GM18909 (cell line): ENCODE data around the gene SYTL3.

Experiments used
- ATAC-seq: cut with Tn5 transposase; IDR thresholded peaks from one replicate; pipeline ENCODE4 v1.9.1; 2021; ENCODE audit warnings: mild to moderate bottlenecking; ENCODE audit not compliant: unreplicated experiment, poor library complexity

Gene SYTL3

DNA sequence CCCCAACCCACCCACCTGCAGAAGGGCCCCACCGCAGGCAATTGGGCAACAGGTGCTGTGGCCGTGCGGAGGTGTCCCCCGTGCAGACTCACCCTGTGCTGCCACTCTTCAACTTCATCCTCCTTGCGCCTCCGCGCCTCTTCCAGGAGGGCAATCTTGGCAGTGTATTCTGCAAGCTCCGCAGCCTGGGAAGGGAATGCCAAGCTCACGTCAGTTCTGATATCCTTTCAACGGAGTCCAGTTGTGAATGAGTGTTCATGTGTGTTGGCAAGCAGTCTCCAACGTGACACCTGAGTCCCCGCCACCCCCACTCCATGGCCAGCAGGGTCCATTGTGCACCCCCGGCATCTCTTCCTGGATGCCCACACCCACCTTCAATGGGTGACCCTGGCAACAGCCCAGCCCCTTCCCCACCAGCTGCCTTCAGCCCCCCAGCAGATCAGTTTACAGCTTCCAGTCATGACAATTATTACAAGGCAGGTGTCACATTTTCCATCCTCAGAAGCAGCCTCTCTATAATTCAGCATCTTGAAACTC is 119.4 kb downstream of the SYTL3 start:
- ATAC-seq = no peak

GRCh38 chr6:158769771-158770432 is 120.0 kb downstream of the SYTL3 start:
- no peak for ATAC-seq

DNA sequence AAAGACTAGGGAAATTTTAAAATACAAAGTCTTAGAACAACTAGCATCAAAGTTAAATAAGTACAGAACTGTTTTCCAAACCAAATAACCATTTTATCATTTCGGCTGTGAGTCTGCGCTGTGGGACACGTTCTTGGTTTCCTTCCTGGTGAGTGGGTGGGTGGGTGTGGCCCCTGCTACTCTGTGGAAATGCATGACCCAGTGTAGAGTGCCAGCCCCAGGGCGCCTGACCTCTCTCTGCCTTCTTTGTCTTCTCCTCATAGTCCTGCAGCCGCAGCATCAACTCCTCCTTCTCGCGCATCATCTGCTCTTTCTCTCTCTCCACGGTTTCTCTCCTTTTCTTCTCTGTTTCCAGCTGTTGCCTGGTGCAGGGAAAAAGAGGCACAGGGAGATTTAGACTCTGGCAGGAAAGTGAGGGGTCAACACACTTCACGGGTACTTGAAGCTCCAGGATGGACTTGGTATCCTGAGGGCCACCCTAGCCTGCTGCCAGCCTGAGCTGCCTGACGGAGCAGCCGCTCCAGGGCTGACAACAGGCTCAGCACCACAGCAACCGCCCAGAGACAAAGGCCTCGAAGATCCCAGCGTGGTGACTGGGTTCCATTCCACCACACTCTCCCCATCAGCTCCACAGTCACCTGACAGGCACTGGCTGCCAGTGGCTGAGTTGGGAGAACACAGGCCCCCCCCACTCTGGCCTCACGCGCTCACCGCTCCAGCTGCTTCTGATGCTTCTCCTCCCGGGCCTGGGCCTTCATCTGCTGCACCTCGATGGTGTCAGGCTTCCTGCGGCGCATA is 120.9 kb downstream of the SYTL3 start:
- no peak for ATAC-seq

GRCh38 chr6:158771399-158772152 is 121.7 kb downstream of the SYTL3 start:
- ATAC-seq = no peak

- no peak for ATAC-seq
These were observed 122.3 kb downstream of the SYTL3 start for GRCh38 chr6:158772172-158772571.

DNA sequence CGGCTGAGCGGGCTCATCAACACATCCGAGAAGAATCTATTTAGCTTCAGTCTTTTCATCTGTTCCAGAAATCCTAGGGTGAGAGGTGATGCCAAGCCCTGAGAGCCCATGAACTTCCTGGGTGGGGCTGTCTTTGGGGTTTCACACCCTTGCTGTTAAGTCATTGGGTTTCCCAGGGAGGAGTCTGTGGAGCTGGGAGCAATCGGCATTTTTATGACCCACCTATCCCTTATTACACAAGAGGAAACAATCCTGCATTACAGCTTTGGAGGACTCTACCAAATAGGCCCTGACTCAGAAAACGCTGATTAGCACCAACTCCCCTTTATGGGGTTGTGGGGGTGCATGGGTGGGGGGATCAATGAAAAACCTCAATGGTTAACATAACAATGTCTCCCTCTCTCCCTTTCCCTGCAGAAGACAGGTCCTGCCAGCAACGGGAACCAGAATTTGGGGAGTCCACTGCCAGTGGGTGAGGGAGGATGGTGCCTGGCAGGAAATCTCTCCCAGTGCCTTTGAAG is 123.1 kb downstream of the SYTL3 start:
- no peak for ATAC-seq

DNA sequence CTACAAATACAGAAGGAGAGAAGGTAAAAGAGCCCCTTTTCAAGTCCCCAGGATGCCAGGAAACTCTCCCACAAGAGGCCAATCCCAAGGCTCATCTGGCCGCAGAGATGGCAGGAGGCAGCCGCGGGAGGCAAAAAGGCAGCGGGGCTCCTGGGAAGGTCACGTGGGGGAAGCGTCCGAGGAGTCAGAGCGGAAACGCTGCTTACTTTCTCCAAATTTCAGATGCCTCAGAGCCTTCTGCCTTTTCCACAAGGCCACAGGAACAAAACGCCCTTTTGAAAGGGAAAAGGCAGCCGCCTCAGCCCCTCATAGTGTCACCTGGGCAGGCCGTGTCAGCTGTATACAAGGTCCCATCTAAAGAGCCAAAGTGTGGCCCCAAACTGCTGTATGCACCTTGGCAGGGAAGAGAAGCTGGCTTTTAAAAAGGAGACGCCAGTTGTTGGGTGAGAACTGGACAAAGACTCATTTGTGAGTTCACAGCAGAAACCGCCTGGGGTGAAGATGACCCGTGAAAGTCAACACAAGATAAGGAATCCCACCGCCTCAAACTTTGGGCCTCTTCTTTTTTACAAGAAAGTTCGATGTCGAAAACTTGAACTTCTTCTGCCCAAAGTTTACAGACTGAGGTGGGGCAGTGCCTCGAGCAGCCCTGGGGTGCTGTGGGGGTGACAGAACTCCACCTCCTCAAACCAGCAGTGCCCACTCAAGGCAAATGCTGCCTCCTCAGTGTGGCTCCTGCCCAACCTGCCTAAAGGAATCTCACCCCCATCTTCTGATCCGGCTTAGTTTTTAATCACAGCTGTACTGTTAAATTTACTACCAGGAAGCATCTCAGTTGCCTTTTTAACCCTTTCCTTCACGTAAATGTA is 124.0 kb downstream of the SYTL3 start:
- no peak for ATAC-seq

DNA sequence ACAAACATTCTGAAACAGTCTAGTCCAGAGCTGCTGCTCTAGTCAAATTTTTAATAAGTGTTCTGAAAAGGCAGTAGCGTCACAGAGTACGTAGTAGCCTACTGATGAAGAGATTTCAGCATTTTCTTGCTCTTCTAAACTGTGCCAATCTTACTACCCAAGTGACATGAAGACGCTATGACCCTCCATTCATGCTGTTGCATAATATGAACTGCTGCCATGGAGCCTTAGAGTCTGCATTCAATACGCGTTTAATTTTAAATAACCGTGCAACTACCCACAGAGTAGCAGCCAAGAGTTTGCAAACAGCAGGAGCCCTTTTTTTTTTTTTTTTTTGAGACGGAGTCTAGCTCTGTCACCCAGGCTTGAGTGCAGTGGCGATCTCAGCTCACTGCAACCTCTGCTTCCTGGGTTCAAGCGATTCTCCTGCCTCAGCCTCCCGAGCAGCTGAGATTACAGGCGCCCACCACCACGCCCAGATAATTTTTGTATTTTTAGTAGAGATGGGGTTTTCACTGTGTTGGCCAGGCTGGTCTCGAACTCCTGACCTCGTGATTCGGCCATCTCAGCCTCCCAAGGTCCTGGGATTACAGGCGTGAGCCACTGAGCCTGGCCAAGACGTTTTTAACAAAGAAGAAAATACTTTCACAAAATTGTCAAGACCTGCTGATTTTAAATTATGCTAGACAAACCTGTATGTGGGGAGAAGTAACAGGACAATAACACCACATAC is 125.0 kb downstream of the SYTL3 start:
- no peak for ATAC-seq

- no peak for ATAC-seq
These were observed 126.0 kb downstream of the SYTL3 start for GRCh38 chr6:158775832-158776231.

DNA sequence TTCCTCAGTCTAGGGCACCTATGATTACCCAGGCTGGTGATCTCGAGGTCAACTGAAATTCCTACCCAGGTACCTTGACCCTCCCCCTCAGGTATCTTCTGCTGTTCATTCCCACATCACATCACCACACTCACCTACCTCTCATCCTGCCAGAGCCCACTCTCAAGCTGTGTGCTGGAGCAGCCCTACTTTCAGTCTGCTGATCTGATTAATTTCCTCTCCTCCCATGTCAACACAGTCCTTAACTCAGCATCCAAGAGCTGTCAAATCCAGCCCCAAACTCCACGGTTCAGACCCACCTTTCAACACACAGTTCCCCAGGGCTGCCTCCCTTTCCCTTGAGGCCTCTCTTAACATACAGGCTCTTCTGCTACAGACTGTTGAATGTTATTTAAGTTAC is 126.9 kb downstream of the SYTL3 start:
- no peak for ATAC-seq

DNA sequence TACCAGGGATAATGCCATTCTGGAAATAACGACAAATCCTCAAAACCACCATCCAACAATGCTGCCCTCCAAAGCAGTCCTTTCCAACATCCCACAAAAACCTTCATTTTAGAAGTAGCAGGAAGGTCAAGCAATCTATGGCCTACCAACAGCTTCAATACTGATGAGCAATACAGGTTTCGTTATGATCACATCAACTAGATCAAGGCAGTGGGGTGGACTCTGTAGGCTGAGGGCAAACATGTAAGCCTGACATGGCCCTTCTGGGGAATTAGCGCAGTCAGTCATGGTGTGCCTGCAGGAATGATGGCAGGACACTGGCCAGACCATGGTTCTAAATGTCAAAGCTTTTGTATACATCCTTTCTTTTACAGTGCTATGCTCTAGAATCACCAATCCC is 127.7 kb downstream of the SYTL3 start:
- ATAC-seq = no peak

DNA sequence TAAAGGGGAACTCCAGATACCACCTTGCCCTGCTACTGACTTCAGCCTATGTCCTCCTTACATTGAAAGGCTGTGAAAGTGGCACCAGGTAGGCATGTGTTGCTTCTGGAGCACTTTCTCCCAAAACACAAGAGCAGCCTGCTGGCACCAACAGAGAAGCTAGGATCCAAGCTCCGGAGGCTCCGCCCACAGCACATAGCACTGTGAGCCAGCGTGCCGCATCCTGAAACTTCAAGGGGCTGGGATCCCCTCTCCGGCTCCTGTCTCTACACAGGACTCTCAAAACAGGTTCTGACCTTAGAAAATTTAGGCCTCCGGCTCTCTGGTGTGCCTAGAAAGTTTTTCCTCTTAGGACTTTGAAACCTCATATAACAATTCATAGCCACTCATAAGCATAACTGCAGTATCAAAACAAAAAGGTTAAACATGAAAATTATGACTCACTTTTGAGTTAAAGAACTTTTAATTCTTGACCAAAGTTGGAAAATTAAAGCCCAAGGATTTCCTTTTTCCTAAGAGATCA is 128.2 kb downstream of the SYTL3 start:
- ATAC-seq = no peak

- no peak for ATAC-seq
These were observed 130.5 kb downstream of the SYTL3 start for GRCh38 chr6:158780246-158780884.

GRCh38 chr6:158780988-158781691 is 131.3 kb downstream of the SYTL3 start:
- no peak for ATAC-seq

DNA sequence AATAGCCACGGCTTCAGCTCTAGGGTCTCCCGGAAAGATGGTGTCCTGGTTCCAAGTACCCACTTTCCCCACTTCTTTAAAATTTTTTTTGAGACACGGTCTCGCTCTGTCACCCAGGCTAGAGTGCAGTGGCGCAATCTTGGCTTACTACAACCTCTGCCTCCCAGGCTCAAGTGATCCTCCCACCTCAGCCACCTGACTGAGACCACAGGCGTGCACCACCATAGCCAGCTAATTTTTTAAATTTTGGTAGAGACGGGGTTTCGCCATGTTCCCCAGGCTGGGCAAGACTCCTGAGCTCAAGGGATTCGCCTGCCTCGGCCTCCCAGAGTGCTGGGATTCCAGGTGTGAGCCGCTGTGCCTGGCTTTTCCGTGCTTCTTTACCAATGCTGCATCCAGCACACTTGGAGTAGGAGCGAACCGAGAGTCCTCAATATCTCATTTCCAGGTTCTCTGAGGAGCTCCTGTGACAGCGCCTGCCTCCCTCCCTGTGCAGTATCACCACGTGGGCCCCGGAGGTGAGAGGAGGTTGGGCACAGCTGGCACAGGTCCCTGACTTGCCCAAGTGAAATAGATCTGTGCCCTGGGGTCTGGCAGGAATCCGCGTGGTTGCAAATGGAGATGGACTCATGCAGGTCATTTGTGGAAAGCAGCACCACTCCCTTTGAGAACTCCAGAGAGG is 132.0 kb downstream of the SYTL3 start:
- ATAC-seq = no peak

- no peak for ATAC-seq
These were observed 132.7 kb downstream of the SYTL3 start for GRCh38 chr6:158782432-158783166.

DNA sequence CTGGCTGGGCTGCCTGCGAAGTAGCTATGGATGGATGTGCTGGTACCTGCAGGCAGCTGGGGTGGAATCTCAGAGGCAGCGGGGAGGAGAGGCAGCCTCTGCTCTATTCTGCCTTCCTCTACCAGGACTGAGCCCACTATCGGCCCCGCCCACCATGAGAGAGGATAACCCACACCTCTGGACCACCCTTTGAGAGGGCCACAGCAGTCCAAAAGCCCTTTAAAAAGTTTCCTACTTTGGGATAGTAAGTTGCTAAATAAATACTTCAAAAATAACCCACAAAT is 133.3 kb downstream of the SYTL3 start:
- ATAC-seq = no peak
